ENCODE data around the gene DHX30.
A peak's percentile ranks its signal among the peaks of the same experiment; 100 is the strongest.
"Not testable (repeated sequence)": the region's sequence is repeated elsewhere in the genome, so short reads cannot be mapped to it uniquely, and the experiment has no call there.

The DHX30 gene

DNA sequence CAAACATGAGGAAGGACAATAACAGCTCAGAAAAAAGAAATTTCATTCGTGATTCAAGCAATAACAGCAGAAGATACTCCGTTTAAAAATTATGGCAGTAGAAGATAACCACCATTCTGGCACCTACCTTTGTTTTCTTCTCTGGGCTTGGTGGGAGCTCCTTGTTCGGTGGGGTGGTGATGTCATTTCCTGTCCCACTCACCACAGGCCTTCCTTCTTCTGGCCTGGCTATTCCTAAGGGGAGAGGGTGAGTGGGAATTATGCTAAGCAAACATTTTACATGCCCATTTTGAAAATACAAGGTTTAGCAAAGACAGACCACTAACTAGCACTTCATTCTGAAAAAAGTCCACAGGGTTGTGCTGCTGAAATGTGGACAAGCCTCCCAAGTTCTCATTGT lies 74.4 kb downstream of the DHX30 start:
- ChIA-PET POLR2A (ENCODE audit: low non-redundant PET) (no interaction called here), CTCF (no interaction called here)
- no peak overlapping the region for H3K27ac ChIP-seq
- TF ChIP-seq, protein P1, sequence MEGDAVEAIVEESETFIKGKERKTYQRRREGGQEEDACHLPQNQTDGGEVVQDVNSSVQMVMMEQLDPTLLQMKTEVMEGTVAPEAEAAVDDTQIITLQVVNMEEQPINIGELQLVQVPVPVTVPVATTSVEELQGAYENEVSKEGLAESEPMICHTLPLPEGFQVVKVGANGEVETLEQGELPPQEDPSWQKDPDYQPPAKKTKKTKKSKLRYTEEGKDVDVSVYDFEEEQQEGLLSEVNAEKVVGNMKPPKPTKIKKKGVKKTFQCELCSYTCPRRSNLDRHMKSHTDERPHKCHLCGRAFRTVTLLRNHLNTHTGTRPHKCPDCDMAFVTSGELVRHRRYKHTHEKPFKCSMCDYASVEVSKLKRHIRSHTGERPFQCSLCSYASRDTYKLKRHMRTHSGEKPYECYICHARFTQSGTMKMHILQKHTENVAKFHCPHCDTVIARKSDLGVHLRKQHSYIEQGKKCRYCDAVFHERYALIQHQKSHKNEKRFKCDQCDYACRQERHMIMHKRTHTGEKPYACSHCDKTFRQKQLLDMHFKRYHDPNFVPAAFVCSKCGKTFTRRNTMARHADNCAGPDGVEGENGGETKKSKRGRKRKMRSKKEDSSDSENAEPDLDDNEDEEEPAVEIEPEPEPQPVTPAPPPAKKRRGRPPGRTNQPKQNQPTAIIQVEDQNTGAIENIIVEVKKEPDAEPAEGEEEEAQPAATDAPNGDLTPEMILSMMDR (conservative IDR thresholded peaks at IDR 0.05; ENCODE audit: low read depth), result no peak
- DNase-seq (ENCODE audit: low spot score), result no peak

GRCh38 chr3:47877719-47878118 lies 74.8 kb downstream of the DHX30 start:
- H3K27ac ChIP-seq, result no peak overlapping the region
- TF ChIP-seq, protein P1 (conservative IDR thresholded peaks at IDR 0.05; ENCODE audit: low read depth), result no peak
- ChIA-PET POLR2A (ENCODE audit: low non-redundant PET) (interaction anchor here (0.6 kb wide), 1 partner anchor 30 kb away, joined by 4 read pairs; no protein-coding TSS in a partner anchor), CTCF (interaction anchor here (1.0 kb wide), 1 partner anchor 22 kb away, joined by 3 read pairs; no protein-coding TSS in a partner anchor)
- no peak for DNase-seq (ENCODE audit: low spot score)

DNA sequence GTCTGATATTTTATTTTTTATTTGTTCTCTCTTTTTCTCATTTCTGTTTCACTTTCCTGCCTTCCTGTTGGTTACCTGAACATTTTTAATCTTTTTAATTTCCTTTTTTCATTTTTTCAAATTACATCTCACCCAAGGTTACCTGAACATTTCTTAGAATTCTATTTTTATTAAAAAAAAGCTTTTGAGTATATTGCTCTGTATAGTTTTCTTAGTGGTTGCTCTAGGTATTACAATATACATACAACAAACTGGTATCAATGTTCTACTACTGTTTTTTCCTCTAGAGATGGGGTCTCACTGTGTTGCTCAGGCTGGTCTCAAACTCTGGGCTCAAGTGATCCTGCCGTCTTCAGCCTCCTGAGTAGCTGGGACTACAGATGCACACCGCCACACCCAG lies 79.4 kb downstream of the DHX30 start:
- POLR2A ChIA-PET (ENCODE audit: low non-redundant PET), result no interaction called here
- CTCF ChIA-PET, result interaction anchor here (0.6 to 0.7 kb wide), 3 partner anchors 36 to 690 kb away, joined by 3 to 5 read pairs (median 4); no protein-coding TSS in a partner anchor
- TF ChIP-seq, protein P1 (conservative IDR thresholded peaks at IDR 0.05; ENCODE audit: low read depth), result no peak
- DNase-seq (ENCODE audit: low spot score), result no peak
- no peak overlapping the region for H3K27ac ChIP-seq

DNA sequence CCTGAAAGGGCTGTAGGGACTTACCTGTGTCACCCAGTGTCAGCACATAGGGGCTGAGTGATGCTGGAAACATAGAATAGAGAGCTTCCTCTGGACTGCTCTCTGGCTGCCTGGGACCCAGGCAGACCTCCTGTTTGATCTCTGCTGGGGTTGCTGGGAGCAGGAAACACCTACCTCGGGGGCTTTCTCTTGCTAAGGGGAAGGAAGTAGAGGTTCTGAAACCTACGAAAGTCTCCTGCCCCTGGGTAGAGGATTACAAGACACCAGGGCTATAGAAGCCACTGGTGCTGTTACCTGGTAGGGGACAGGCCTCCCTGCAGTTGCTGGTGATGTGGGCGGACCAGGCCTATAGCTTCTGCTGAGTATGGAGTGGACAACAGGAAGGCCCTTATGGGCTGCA lies 81.7 kb downstream of the DHX30 start:
- TF ChIP-seq, protein P1 (conservative IDR thresholded peaks at IDR 0.05; ENCODE audit: low read depth), result no peak
- H3K27ac ChIP-seq, result peak overlapping the region; percentile 13; the same call in 1 of the 2 replicates
- DNase-seq (ENCODE audit: low spot score), result no peak
- ChIA-PET POLR2A (ENCODE audit: low non-redundant PET) (no interaction called here), CTCF (no interaction called here)

DNA sequence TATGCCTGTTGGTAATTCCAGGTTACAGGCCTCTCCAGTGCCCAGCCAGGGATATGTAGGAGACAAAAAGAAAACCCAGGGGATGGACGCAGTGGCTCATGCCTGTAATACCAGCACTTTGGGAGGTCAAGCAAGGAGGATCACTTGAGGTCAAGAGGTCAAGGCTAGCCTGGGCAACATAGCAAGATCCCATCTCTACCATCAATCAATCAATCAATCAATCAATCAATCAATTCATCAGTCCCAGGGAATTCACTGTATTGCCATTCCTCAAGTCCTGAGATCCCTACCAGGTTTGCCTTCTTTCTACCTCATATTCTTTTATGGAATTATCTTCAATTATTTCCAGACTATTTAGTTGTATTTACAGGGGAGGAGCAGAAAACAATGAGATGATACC lies 82.2 kb downstream of the DHX30 start:
- H3K27ac ChIP-seq, result no peak overlapping the region
- ChIA-PET POLR2A (ENCODE audit: low non-redundant PET) (no interaction called here), CTCF (no interaction called here)
- no peak for DNase-seq (ENCODE audit: low spot score)
- TF ChIP-seq, protein P1 (conservative IDR thresholded peaks at IDR 0.05; ENCODE audit: low read depth), result no peak

DNA sequence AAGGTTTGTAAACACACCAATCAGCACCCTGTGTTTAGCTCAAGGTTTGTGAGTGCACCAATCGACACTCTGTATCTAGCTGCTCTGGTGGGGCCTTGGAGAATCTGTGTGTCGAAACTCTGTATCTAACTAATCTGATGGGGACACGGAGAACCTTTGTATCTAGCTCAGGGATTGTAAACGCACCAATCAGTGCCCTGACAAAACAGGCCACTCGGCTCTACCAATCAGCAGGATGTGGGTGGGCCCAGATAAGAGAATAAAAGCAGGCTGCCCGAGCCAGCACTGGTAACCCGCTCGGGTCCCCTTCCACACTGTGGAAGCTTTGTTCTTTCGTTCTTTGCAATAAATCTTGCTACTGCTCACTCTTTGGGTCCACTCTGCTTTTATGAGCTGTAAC lies 85.1 kb downstream of the DHX30 start:
- H3K27ac ChIP-seq; DNase-seq (ENCODE audit: low spot score); CTCF ChIA-PET: not testable (repeated sequence)
- POLR2A ChIA-PET (ENCODE audit: low non-redundant PET), result interaction anchor here (0.7 kb wide), 1 partner anchor 63 kb away, joined by 3 read pairs; no protein-coding TSS in a partner anchor

- CTCF ChIA-PET, result no interaction called here
Observed at GRCh38 chr3:47888986-47889757, 86.2 kb downstream of the DHX30 start.

More at GRCh38 chr3:47888986-47889757, 86.2 kb downstream of the DHX30 start:
- POLR2A ChIA-PET (ENCODE audit: low non-redundant PET), result no interaction called here
- TF ChIP-seq, protein P1 (conservative IDR thresholded peaks at IDR 0.05; ENCODE audit: low read depth), result no peak
- H3K27ac ChIP-seq, result no peak overlapping the region
- no peak for DNase-seq (ENCODE audit: low spot score)

Measured in RWPE1 (cell line).